NCI-H1105 (cell line): ENCODE results near the gene DNLZ.
"Not testable (repeated sequence)": the region's sequence is repeated elsewhere in the genome, so short reads cannot be mapped to it uniquely, and the experiment has no call there.

ENCODE experiments used
- DNase-seq: peaks from one replicate; lab custom pipeline; 2025; lab: John Stamatoyannopoulos, UW

The DNLZ gene

DNA sequence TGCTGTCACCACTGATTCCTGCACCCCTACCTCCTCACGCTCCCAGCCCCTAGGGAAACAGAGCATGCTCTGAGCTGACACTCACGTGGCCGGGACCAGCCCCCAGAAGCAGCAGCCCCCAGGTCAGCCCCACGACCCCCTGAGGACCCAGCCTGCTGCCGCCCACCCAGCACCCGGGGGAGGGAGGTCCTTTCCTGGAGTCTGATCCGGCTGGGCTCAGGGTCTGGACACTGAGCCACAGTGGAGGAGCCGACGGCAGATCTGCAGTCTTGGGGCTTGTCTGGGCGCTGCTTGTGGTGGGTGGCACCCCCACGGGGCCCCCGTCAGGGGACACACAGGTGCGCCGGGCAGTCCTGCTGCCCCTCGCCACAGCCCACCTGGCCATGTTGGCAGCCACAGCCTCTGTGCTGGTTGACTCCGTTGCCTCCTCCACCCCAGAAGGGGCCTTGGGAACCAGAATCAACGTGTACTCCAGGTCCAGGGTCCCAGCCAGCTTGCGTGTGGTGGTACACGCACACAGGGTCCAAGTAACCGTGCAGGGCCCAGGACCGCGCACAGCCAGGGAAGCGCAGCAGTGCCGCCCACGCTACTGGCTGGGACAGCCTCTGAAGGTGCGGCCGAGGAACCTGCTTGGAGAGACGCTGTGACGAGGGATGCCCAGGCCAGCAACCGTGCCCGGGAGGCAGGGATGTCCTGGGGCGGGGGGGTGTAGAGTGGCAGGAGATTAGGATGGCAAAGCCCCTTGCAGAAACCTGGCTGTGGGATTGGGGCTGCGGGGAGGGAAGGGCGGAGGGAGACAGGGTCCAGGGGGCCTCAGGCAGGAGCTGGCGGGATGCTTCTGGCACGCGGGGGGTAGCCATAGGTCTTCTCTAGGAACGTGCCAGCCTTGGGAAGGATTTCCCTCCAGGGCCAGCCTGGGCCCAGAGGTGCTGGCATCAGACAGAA, 3.5 kb downstream of the DNLZ start:
- no peak for DNase-seq

DNA sequence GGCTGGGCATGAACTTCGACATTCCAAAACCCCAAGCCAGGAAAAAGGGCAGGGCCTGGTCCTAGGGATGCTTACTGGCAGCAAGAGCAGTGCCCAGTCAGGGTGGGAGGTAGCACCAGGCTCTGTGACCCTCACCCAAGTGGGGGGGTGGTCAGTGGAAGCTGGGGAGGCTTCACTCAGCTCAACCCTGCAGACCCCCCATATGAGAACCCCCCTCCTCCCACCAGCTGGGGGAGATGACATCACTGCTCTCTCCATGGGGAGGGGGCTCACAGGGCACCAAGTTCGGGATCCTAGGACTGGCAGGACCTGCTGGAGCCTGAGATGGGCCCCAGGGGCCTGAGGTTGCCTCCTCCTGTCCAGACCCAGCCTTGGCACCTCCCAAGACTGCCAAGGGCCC, 4.7 kb downstream of the DNLZ start:
- DNase-seq, result no peak

DNA sequence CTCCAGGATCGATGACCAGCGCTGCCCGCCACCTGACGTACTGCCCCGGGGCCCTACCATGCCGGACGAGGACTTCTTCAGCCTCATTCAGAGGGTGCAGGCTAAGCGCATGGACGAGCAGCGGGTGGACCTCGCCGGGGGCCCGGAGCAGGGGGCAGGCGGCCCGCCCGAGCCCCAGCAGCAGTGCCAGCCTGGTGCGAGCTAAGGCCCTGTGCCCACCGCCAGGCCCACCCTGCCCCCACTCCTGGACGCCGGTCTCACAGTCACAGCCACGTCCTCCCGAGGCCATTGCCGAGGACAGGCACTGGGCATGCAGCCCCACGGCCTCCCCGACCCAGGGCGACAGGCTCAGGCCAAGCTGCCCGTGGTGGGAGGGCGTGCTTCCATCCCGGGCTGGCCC, 5.5 kb downstream of the DNLZ start:
- no peak for DNase-seq

DNA sequence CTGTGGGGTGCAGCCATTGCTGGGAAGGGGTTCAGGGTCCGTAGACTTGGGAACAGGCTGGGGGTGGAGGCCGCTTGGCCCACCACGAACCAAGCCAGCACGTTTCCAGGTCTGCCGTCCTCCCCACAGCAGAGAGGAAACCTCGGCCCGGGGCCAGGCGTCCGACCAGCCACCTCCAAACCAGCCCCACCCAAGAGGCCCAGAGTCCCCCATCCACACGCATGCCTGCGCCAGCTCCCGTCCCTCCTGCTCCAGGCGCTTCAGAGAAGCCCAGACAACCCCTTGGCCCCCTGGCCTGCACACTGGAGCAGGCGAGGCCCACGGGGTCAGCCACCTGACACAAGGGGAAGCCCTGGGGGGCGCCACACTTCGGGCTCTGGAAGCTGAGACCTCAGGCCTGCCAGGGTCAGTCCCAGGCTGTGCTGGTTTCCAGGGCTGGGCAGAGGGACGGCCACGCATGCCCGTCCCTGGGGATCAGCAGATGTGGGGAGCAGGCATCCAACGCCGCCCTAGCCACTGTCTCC, 6.3 kb downstream of the DNLZ start:
- no peak for DNase-seq

DNA sequence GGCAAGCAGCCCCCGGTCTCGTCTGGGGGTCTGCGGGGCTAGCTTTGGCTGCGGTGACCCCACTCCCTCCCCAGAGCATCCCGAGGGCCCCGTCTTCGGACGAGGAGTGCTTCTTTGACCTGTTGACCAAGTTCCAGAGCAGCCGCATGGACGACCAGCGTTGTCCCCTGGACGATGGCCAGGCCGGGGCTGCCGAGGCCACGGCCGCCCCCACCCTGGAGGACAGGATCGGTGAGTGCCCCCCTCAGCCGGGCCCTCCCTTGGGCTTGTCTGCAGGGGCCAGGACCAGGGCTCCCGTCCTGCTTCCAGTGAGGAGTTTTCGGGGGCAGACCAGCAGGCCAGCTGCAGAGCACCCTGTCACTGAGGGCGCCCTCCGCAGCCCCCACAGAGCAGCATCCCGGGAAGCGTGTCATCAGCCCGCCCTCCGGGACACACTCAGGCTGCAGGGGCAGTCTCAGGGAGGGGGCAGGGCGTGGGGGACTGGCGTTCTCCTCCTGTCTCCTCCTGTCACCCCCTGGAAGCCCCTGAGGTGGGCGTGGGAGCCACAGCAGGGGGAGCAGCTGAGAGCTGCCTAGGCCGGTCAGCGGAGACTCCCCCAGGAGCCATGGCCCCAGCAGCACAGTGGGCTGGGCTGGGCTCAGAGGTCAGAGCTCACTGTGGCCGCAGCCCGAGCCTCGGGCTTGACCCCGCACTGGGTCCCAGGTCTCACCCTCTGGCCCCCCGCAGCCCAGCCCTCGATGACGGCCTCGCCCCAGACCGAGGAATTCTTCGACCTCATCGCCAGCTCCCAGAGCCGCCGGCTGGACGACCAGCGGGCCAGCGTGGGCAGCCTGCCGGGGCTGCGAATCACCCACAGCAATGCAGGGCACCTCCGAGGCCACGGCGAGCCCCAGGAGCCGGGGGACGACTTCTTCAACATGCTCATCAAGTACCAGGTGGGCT, 7.7 kb downstream of the DNLZ start:
- DNase-seq, result no peak

DNA sequence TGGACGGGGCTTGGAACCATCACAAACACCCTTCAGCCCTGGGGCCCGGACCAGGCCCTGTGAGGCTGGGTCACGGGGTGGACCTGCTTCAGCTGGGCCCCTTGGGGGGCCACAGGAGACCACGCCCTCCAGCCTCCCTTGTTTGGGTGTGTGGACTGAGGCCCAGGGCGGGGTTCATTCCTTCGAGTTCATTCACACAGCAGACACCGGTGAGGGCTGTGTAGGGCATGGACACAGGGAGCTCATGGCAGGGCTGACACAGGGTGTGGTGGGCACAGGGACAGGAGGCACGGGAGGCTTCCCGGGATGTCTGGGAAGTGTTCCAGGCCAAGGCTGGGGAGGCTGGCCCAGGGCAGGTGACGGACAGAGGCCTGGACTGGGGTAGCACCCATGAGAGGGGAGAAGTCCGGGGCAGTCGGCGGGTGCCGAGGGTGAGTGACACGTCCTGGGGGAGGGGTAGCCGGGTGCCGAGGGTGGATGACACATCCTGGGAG, 8.9 kb downstream of the DNLZ start:
- no peak for DNase-seq

DNA sequence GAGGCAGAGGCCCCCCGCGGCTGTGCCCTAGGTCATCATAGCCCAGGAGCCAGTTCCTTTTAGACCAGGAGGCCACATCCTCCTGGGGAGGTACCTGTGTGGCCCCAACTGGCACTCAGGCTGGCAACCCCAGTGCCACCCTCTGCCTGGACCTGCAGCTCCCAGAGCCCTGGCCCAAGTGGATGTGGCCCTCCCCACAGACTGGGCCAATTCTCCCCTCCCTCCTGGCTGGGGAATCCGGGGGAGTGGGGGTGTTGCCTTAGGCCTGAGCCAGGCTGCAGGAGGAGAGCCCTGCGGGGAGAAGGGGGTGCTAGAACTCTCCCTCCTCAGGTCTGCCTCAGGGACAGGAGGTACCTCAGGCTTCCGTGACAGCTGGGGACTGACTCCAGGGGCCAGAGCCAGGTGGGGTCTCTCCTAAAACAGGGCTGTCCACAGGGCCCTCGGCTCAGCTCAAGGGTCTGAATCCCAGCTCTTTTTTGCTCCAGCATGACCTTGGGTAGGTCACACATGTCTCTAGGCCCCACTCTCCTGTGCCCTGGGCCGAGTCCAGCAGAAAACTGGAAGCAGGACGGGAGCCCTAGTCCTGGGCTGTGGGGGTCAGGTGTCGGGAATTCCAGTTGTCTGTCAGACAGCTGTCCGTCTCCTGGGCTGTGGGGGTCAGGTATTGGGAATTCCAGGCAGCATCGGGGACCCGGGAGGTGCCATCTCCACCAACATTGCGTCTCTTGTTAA, 9.6 kb downstream of the DNLZ start:
- DNase-seq, result no peak

DNA sequence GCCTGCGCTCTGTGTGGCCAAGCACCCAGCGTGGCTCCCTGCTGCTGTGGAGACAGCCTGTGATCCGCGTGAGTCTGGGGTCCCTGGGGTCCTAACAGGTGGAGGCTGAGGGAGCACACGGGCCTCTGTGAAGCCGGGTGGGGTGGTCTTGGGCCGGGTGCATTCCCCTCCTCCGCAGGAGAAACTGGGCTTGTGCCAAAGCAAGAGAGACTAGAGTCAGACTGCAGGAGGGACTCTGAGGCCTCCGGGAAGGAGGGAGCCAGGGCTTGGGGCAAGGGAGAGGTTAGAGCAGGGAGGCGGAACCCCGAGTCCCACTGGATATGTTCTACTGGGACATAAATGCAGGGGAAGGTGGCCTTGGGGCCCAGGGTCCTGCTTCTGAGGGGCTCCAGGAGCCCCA, 10.5 kb downstream of the DNLZ start:
- DNase-seq, result no peak

DNA sequence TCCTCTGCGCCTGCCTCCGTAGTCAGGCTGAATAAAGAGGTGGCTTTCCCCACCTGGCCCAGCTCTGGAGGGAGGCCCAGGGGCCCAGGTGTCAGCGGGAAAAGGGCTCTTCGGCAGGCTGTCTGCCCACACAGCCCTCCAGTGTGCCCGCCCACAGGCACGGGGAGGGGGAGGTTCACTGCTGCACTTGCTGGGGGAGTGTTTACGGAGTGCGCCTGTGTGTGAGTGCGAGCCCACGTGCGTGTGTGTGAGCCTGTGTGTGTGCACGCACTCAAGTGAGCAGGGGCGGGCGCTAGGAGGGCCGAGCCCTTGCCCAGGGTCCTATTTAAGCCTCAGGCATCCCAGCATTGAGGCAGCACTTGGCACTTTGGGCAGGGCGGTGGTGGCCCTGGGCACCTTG, 10.9 kb downstream of the DNLZ start:
- DNase-seq, result no peak

DNA sequence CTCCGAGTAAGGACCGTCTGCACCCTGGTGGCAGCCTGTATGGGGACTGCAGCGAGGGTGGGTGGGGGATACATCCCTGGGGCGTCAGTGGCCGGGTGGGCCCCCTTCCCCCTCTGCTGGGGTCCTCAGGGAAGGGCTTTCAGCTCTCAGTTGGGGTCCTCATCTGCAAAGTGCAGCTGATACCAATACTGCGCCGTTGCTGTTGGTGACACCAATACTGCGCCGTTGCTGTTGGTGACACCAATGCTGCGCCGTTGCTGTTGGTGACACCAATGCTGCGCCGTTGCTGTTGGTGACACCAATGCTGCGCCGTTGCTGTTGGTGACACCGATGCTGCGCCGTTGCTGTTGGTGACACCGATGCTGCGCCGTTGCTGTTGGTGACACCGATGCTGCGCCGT, 11.7 kb downstream of the DNLZ start:
- not testable (repeated sequence) for DNase-seq

DNA sequence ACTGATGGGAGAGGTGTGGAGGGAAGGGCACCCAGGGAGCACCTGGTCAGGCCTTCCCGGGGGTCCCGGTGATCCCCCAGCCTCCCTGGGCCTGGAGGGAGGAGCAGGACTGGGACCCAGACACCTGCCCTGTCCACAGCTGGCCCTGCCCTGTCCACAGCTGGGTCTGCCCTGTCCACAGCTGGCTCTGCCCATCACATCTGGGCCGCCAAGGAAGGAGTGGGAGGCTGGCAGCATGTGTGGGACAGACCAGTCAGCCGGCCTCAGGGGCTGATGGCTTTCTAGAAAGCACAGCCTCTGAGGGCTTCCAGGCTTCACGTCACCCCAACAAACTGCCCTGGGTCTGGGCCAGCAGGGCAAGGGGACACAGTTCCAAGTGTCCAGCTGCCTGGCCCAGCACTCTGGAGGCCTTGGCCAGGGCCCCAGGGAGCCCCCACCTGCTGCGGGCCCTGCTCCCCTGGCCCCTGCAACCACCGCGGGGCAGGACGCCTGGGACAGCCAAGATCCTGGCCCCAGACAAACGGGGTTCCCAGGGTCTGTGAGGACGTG, 12.2 kb downstream of the DNLZ start:
- DNase-seq, result no peak

DNA sequence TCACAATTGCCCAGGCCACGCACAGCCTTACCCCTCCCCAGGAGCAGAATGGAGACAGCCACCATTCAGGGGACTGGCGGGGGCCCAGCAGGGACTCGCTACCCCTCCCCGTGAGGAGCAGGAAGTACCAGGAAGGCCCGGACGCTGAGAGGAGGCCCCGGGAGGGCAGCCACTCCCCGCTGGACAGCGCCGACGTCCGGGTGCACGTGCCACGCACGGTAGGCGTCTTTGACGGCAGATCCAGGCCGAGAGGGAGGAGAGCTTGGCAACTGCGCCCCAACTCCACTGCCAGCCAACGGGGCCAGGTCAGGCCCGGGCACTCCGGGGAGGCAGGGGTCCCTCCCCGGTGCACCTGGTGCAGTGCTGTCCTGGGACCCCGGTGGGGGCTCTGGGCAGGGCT, 14.0 kb downstream of the DNLZ start:
- DNase-seq, result no peak

DNA sequence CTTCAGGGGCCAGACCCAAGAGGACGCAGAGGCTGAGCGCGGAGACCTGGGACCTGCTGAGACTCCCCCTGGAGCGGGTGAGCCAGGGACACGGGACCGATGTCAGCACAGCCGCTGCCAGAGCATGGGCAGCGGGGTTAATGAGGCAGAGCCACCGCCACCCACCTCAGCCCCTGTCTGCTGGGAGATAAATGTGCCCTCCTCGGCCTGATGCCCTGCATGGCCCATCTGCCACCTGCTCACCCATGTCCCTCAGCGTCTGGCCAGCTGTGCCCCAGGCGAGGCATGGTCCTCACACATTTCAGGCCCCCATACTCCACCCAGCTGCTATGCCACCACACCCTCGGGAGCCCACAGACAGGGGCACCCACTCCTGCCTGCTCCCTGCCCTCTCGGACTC, 14.9 kb downstream of the DNLZ start:
- no peak for DNase-seq

DNA sequence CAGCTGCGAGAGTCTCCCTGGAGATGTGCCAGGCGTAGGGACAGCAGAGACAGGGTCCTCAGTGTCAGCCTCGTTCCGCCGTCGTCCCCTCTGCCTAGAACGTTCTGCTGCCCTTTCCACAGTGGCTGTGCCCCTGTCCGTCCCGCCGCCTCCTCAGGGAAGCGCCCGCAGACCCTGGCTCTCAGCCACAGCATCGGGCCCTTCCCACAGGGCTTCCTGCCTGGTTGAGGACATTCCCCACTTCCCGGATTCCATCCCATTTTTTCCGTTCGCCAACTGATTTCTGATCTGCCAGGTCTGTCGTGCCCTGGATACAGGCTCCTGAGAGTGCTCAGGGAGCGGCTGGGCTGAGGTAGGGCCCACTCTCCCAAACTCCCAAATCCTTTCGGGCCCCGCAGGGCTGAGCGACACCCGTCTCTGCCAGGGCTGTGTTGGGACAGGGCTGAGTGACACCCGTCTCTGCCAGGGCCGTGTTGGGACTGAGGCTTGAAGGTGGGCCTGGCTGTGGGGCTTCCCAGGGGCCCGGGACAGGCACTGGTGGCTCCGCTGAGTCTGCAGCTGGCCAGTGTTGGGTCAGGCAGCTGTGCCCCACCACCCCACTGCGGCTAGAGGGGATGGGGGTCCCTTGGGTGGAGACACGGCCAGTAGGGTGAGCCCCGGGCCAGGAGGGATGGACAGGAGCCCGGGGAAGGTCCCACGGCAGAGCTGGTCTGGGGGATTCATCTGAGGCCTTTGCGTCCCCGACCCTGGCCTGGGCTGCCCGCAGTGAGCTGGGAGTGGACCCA, 15.9 kb downstream of the DNLZ start:
- DNase-seq, result no peak

DNA sequence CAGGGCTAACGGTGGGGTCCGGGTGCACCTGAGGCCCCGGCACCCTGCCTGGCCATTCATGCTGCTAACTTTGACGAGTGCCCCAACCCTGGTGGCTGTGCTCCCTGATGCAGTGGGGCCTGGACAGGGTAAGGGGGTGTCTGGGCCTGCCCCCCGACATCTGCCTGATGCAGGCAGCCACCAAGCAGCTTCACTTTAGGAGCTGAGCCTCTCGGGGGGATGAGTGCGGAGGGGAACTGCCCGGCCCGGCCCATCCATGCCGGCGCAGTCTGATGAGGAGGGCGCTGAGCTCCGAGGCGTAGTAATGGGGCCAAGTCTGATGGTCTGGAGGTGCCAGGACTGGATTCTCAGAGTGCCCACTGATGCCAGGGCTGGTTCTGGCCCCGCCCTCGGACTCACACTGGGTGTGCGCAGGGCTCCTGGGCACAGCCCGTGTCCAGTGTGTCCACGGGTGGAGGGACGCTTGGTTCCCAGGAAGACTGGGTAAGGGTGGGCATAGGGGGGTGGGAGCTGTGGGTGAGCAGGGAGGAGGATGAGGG, 16.5 kb downstream of the DNLZ start:
- DNase-seq, result no peak

DNA sequence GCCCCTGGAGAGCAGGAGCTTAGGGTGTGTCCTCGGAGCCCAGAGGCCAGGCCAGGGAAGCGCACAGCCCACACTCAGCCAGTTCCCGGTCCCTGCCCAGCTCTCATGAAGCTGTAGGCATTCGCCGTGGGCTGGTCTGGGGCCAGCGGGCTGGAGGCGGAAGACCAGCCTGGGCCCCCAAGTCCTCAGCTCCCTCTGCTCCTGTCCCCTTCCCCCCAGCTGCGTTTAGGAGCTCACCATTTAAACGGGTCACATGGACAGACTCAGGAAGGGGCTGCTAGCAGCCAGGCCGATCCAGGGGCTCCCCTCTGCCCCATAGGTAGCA, 17.4 kb downstream of the DNLZ start:
- no peak for DNase-seq

DNA sequence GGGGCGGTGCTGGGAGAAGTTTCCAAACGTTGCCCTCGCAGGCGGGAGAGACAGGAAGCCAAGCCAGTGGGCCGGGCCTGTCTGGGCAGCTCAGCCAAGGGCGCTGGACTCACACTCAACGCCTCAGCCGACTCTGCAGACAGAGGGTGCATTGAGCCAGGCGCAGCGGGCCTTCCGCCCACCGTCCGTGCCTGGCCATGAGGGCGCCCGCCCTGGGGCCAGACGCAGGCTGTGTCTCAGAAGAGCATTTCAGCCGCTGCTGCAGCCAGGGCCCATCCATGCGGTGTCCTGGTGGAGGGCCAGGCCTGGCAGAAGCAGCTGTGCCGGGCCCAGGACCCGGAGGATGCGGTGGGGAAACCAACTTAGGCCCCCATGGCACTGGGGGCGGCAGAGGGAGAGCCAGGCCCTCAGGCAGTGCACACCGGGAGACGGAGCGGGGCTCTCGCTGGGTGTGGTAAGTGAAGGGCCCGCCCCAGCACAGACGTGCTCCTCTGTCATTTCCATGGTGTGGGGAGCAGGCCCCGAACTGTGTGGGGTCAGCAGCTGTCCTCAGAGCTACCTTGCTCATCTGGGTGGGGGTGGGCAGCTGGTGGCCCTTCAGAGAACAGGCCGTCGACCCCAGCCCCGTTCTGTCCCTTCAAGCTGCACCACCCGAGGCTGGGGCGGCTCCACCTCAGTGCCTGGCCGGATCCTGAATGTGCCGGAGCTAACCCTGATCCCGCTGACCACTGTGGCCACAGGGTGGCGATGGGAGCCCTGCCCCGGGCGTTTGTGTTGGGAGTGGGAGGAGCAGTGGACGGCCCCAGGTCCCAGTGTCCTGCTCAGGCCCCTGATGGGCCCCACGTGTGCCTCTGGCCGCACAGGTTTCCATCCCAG, 18.0 kb downstream of the DNLZ start:
- no peak for DNase-seq

DNA sequence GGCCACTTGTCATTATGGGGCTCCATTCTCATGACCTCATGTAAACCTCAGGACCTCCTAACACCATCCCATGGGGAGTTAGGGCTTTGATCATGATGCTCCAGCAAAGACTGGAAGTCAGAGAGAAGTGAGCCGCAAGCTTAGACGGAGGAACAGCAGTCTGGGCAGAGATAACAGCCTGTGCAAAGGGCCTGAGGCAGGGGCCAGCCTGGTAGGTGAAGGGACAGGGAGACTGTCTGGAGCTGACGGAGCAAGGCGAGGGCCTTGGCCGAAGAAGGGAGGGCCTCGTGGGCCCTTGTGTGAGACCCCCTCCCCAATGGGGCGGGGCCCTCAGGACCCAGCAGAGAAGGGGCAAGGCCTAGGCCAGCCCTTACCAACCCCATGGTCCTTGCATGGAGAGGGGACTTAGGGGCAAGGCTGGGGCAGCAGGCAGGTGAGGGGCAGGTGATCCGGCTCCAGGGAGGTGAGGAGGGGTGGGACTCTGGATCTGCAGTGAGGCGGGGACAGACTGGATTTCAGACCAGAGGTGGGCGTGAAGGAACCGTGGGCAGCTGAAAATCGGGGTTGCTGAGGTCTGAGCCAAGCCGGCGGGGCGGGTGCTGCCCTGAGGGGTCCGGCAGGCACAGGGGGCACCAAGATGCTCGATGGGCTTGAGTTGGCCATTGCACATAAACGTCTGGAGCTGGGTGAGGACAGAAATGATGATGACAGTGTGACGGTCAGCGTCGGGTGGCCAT, 18.8 kb downstream of the DNLZ start:
- no peak for DNase-seq

DNA sequence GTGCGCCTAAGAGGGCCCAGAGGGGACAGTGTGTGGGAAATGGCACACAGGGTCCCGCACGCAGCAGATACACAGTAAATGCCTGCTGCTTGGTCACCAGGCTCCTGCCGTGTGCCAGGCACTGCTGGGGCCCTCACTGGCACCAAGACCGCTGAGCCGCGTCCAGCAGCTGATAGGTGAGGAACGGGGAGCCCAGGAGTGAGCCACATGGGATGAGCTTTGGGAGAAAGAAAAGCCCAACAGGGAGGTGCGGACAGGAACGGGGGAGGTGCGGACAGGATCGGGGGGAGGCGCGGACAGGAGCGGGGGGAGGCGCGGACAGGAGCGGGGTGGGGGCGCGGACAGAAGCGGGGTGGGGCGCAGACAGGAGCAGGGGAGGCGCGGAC, 19.7 kb downstream of the DNLZ start:
- no peak for DNase-seq
